Esophagus squamous epithelium (tissue), 5 donors: Measurements from ENCODE around the gene LIPC. TPM values are rescaled to one million over a fixed set of nuclear protein-coding genes. Genes with fewer than 3 reads are reported as not detected.

Experiments
- DNase-seq: peaks from one replicate; lab custom pipeline; 2025; lab: John Stamatoyannopoulos, UW
- H3K27ac ChIP-seq, 4 donors: fragments of 200-600 bp; sonication (generic); one replicate each; pipeline ENCODE4 v1.5.1; 2016 to 2019; ENCODE audit warnings: mild to moderate bottlenecking in 1 of 4
- H3K27me3 ChIP-seq, 4 donors: fragments of 200-600 bp; sonication (generic); 1 replicate in 3 of 4; 2 replicates in 1 of 4; pipeline versions ENCODE4 v1.5.1 to v1.6.0; 2017 to 2021; ENCODE audit warnings: antibody characterized with exemption in 1 of 4
- H3K36me3 ChIP-seq, 3 donors: fragments of 200-600 bp; sonication (generic); one replicate each; pipeline ENCODE4 v1.5.1; 2016 to 2019
- H3K4me1 ChIP-seq, 3 donors: fragments of 200-600 bp; sonication (generic); one replicate each; pipeline ENCODE4 v1.5.1; 2017 to 2019
- H3K4me3 ChIP-seq, 4 donors: fragments of 200-600 bp; sonication (generic); 1 replicate in 3 of 4; 2 replicates in 1 of 4; pipeline ENCODE4 v1.5.1; 2016 to 2019; ENCODE audit warnings: mild to moderate bottlenecking in 2 of 4, moderate library complexity in 1 of 4
- H3K9me3 ChIP-seq, 3 donors: fragments of 200-600 bp; sonication (generic); one replicate each; pipeline ENCODE4 v1.5.1; 2016 to 2019
- POLR2A ChIP-seq, 4 donors: fragments of 450-650 bp; IDR thresholded peaks; one replicate each; pipeline ENCODE4 v1.6.1; 2017; ENCODE audit warnings: antibody characterized with exemption in 4 of 4, mild to moderate bottlenecking in 4 of 4, moderate library complexity in 3 of 4
- WGBS, 2 donors: methylation state at CpG; one replicate each; pipeline ENCODE4 v1.1.5; 2018; 5-methylcytosine and 5-hydroxymethylcytosine counted together
- intact Hi-C: fragments of 100-400 bp; cut with DNase I; formaldehyde crosslinking; loops from one replicate; pipeline ENCODE4 v1.15.0; 2022
- total RNA-seq, 4 donors: library from RNA; depleted of rRNA; stranded (reverse); fragments of >200 nt; gene quantifications; one replicate each; pipeline ENCODE4 v1.1.0, GENCODE V29; 2016
- TF ChIP-seq, protein P1 (sequence below), 6 experiments: fragments of 450-650 bp in 4 of 6; fragments of 200-600 bp in 2 of 6; sonication (generic) in 2 of 6; IDR thresholded peaks; one replicate each; pipeline ENCODE4 v1.5.1; 2016 to 2019; ENCODE audit warnings: antibody characterized with exemption in 6 of 6, mild to moderate bottlenecking in 4 of 6, moderate library complexity in 4 of 6
- donor health status: DM: yes; HTN: yes; CAD: no.

Gene LIPC
- total RNA-seq, 4 donors from 2014 or later, result 0.27 to 1.1 (median 0.38) TPM; not detected in 1

DNA sequence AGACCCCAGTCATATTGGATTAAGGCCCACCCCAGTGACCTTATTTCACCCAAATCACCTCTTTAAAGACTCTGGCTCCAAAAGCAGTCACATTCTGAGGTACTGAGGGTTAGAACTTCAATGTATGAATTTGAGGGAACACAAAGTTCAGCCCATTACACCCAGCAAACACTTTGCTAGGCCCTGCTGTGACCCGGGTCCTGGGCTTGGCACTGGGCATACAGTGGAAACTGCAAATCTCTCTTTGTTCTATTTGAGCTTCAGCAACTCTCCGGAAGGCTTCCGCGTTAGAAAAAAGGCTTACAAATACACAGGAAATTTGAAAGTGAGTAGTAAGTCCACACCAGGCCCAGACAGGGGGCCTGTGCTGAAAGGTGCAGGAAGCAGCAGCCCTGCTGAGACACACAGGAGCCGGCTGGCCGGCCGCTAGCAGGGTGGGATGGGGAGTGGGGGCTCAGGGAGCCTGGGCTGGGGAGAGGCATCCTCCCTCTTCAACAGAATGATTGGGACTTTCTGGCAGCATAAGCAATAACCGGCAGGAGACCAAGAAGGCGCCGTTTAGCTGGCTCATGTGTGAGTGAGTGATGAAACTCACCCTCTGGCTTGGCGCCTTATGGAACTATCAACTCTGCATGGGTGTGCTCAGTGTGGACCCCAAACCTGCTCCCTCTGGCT is 13.0 kb downstream of the LIPC start:
- Histone ChIP-seq H3K4me1 (peaks cover 19 to 68% (median 45%) of the 10 kb centered on the region in 3 donors), H3K9me3 (no peaks in the 10 kb centered on the region), H3K36me3 (no peaks in the 10 kb centered on the region), H3K27ac (peak overlapping the region; percentile 59 to 92 (median 64)), H3K4me3 (no peak overlapping the region), H3K27me3 (no peaks in the 10 kb centered on the region)
- DNase-seq, result no peak
- 59 to 67% methylated on average over 7 of the region's 11 CpGs for whole genome bisulfite sequencing, 2 donors
- intact Hi-C loops, result no loop called here
- no peak for TF ChIP-seq POLR2A (IDR thresholded peaks at IDR 0.05)
- TF ChIP-seq, protein P1, sequence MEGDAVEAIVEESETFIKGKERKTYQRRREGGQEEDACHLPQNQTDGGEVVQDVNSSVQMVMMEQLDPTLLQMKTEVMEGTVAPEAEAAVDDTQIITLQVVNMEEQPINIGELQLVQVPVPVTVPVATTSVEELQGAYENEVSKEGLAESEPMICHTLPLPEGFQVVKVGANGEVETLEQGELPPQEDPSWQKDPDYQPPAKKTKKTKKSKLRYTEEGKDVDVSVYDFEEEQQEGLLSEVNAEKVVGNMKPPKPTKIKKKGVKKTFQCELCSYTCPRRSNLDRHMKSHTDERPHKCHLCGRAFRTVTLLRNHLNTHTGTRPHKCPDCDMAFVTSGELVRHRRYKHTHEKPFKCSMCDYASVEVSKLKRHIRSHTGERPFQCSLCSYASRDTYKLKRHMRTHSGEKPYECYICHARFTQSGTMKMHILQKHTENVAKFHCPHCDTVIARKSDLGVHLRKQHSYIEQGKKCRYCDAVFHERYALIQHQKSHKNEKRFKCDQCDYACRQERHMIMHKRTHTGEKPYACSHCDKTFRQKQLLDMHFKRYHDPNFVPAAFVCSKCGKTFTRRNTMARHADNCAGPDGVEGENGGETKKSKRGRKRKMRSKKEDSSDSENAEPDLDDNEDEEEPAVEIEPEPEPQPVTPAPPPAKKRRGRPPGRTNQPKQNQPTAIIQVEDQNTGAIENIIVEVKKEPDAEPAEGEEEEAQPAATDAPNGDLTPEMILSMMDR (IDR thresholded peaks at IDR 0.05), result no peak

GRCh38 chr15:58445865-58446264 is 14.1 kb downstream of the LIPC start:
- Histone ChIP-seq H3K4me1 (peaks cover 8 to 57% (median 34%) of the 10 kb centered on the region in 3 donors), H3K4me3 (no peak overlapping the region), H3K9me3 (no peaks in the 10 kb centered on the region), H3K27ac (no peak overlapping the region), H3K27me3 (no peaks in the 10 kb centered on the region), H3K36me3 (no peaks in the 10 kb centered on the region)
- intact Hi-C loops, result no loop called here
- DNase-seq, result no peak
- TF ChIP-seq, protein P1 (IDR thresholded peaks at IDR 0.05), result no peak
- TF ChIP-seq POLR2A (IDR thresholded peaks at IDR 0.05), result no peak
- WGBS, 2 donors, result 92 to 95% methylated on average over 6 of the region's 6 CpGs

DNA sequence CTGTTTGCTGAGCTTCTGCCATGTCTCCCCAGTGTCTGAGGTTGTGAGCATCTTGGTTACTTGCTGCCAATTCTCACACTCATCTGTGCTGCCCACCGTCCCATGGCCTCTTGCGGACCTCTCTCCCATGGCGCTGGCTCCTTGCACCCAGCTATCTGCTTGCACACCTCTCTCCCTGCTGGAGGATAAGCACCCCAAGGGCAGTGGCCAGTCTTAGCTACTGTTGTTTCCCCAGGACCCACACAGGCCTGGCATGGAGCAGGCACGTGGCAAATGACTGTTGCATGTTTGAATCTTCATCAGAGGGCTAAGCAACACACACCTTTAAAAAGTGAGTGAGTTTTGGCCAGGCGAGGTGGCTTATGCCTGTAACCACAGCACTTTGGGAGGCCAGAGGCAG is 14.7 kb downstream of the LIPC start:
- 86 to 93% methylated on average over 2 to 5 of the region's 5 CpGs for WGBS, 2 donors
- H3K4me1 ChIP-seq, result peaks cover 8 to 51% (median 28%) of the 10 kb centered on the region in 3 donors
- H3K27me3 ChIP-seq, result no peaks in the 10 kb centered on the region
- intact Hi-C loops, result no loop called here
- H3K4me3 ChIP-seq, result no peak overlapping the region
- no peaks in the 10 kb centered on the region for H3K36me3 ChIP-seq
- H3K27ac ChIP-seq, result no peak overlapping the region
- TF ChIP-seq, protein P1 (IDR thresholded peaks at IDR 0.05), result no peak
- no peak for TF ChIP-seq POLR2A (IDR thresholded peaks at IDR 0.05)
- no peak for DNase-seq
- no peaks in the 10 kb centered on the region for H3K9me3 ChIP-seq

DNA sequence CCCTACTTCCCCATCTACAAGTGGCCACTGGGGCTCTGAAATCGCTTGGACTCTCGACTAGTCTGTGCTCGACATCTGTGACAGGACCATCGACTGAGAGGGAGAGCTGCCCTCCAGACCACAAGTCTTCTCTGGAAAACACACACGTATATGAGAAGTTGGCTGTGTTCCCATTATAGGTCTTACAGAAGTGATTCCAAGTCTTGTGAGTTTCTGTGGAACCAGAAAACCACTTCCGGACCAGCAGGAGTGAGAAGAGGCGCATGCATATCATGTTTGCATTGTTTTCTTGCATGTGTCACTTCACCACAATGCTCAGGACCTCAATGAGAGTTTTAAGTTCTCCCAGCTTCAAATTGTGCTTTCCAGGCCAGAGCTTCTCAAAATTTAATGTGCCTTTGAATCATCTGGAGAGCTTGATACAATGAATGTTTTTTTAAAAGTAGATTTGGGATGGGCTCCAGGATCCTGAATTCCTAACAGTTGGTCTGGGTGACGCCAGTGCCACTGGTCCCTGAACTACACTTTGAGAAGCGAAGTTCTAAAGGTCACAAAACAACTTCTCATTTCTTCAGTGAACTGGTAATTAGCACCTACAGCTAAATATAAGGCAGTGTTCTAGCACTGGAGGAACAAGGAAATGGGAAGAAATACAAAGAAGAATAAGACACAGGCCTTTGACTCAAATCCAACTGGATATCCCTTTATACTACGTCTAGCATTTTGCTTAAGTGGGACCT is 15.7 kb downstream of the LIPC start:
- no peak for DNase-seq
- peaks cover 0 to 42% (median 18%) of the 10 kb centered on the region in 3 donors for H3K4me1 ChIP-seq
- intact Hi-C loops, result no loop called here
- H3K27ac ChIP-seq, result peak overlapping the region in 1 of 4 donors; percentile 22
- H3K36me3 ChIP-seq, result no peaks in the 10 kb centered on the region
- no peaks in the 10 kb centered on the region for H3K27me3 ChIP-seq
- no peak overlapping the region for H3K4me3 ChIP-seq
- TF ChIP-seq POLR2A (IDR thresholded peaks at IDR 0.05), result no peak
- TF ChIP-seq, protein P1 (IDR thresholded peaks at IDR 0.05), result no peak
- WGBS, 2 donors, result 65 to 76% methylated on average over 10 of the region's 10 CpGs
- no peaks in the 10 kb centered on the region for H3K9me3 ChIP-seq

- peaks cover 0 to 33% (median 15%) of the 10 kb centered on the region in 3 donors for H3K4me1 ChIP-seq
- no peak for TF ChIP-seq POLR2A (IDR thresholded peaks at IDR 0.05)
- WGBS, 2 donors, result 95 to 100% methylated on average over 1 to 5 of the region's 5 CpGs
- H3K27me3 ChIP-seq, result no peaks in the 10 kb centered on the region
- no peaks in the 10 kb centered on the region for H3K9me3 ChIP-seq
- intact Hi-C loops, result no loop called here
- H3K4me3 ChIP-seq, result no peak overlapping the region
- DNase-seq, result no peak
- H3K27ac ChIP-seq, result no peak overlapping the region
- H3K36me3 ChIP-seq, result no peaks in the 10 kb centered on the region
These were observed 16.5 kb downstream of the LIPC start for GRCh38 chr15:58448331-58448730.
